HFF-Myc (cell line): Measurements from ENCODE around the gene PRMT1.

Experiments used
- DNase-seq: peaks from one replicate; pipeline ENCODE4 v3.0.0-alpha.2; 2011; ENCODE audit warnings: low read depth; ENCODE audit errors: extremely low read depth
- H3K4me3 ChIP-seq: replicated peaks from 2 replicates; pipeline ENCODE4 v1.5.1; 2011; ENCODE audit warnings: low read depth, mild to moderate bottlenecking, control low read depth, low read length
- TF ChIP-seq, protein P1 (sequence below): IDR thresholded peaks from 2 replicates; pipeline ENCODE4 v1.5.1; 2012; ENCODE audit warnings: mild to moderate bottlenecking, low read depth, low read length, control low read depth; ENCODE audit errors: missing control alignments

PRMT1 gene

DNA sequence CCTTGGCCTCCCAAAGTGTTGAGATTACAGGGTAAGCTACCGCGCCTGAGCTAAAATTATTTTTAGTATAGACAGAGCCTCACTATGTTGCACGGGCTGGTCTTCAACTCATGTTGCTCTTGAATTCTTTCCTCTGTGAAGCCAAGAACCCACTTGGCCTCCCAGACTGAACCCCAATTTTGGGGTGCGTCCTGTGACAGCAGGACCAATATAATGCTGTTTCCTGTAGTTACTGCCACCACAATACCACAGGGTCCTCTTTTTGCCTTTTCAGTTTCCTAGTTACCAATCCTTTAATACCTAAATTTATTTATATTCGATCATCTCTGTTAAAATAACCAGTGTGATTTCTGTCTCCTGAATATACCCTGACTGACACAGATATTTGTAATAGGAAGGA lies 53.1 kb downstream of the PRMT1 start:
- TF ChIP-seq, protein P1, sequence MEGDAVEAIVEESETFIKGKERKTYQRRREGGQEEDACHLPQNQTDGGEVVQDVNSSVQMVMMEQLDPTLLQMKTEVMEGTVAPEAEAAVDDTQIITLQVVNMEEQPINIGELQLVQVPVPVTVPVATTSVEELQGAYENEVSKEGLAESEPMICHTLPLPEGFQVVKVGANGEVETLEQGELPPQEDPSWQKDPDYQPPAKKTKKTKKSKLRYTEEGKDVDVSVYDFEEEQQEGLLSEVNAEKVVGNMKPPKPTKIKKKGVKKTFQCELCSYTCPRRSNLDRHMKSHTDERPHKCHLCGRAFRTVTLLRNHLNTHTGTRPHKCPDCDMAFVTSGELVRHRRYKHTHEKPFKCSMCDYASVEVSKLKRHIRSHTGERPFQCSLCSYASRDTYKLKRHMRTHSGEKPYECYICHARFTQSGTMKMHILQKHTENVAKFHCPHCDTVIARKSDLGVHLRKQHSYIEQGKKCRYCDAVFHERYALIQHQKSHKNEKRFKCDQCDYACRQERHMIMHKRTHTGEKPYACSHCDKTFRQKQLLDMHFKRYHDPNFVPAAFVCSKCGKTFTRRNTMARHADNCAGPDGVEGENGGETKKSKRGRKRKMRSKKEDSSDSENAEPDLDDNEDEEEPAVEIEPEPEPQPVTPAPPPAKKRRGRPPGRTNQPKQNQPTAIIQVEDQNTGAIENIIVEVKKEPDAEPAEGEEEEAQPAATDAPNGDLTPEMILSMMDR = no peak
- DNase-seq = no peak
- no peak overlapping the region for H3K4me3 ChIP-seq
